ENCODE measurements around the gene ATF7. TPM values are rescaled to one million over a fixed set of nuclear protein-coding genes. Genes with fewer than 3 reads are reported as not detected.

Gene ATF7
- total and polyA plus RNA-seq, 8 donors = 48.7 to 72.5 (median 63.4) TPM

GRCh38 chr12:53461059-53461458 is 165.1 kb downstream of the ATF7 start:
- TF ChIP-seq CTCF (IDR thresholded peaks at IDR 0.05) = no peak
- H3K27ac ChIP-seq = no peak overlapping the region
- no peaks in the 10 kb centered on the region for H3K27me3 ChIP-seq
- intact Hi-C loops (cut with DNase I) = no loop called here
- H3K36me3 ChIP-seq = peaks cover 15 to 100% of the 10 kb centered on the region in 2 donors
- H3K4me1 ChIP-seq = peaks cover 0 to 18% of the 10 kb centered on the region in 2 donors
- H3K9me3 ChIP-seq = no peaks in the 10 kb centered on the region
- H3K4me3 ChIP-seq = no peak overlapping the region
- ATAC-seq (no peak), DNase-seq (no peak)

- Histone ChIP-seq H3K9me3 (no peaks in the 10 kb centered on the region), H3K4me3 (no peak overlapping the region), H3K27me3 (no peaks in the 10 kb centered on the region), H3K27ac (no peak overlapping the region), H3K36me3 (peaks cover 15 to 100% of the 10 kb centered on the region in 2 donors), H3K4me1 (peaks cover 2 to 25% of the 10 kb centered on the region in 2 donors)
- ATAC-seq = no peak
- intact Hi-C loops (cut with DNase I) = no loop called here
- TF ChIP-seq CTCF (IDR thresholded peaks at IDR 0.05) = no peak
- DNase-seq = no peak
These were observed 167.1 kb downstream of the ATF7 start for GRCh38 chr12:53459097-53459496.

Other genes starting within 250 kb of the ATF7 start
- gene SP1, start 246.2 kb downstream of the ATF7 start, total RNA-seq = 10 to 100 TPM; 69.5 to 78.0 TPM
- gene SP1, start 246.2 kb downstream of the ATF7 start, polyA plus RNA-seq (ENCODE audit: insufficient read length in 6 of 6) = 10 to 100 TPM; 74.1 to 82.0 (median 79.7) TPM
- under 1 TPM in 1 of 2 donors, not detected in 1; 0.18 TPM for gene AMHR2, start 202.5 kb downstream of the ATF7 start, total RNA-seq
- gene AMHR2, start 202.5 kb downstream of the ATF7 start, polyA plus RNA-seq (ENCODE audit: insufficient read length in 6 of 6) = 1 to 10 TPM; 1.7 to 3.7 (median 3.4) TPM
- gene PRR13, start 184.6 kb downstream of the ATF7 start, total RNA-seq = 100 to 1,000 TPM; 146 to 155 TPM
- 100 to 1,000 TPM in 4 of 6 donors, 10 to 100 TPM in 2; 82.7 to 123 (median 107) TPM for gene PRR13, start 184.6 kb downstream of the ATF7 start, polyA plus RNA-seq (ENCODE audit: insufficient read length in 6 of 6)
- gene PCBP2, start 174.3 kb downstream of the ATF7 start, total RNA-seq = 100 to 1,000 TPM; 634 to 679 TPM
- 1,000 to 10,000 TPM in 5 of 6 donors, 100 to 1,000 TPM in 1; 986 to 1,132 (median 1,062) TPM for gene PCBP2, start 174.3 kb downstream of the ATF7 start, polyA plus RNA-seq (ENCODE audit: insufficient read length in 6 of 6)
- 10 to 100 TPM; 19.9 to 24.2 TPM for gene MAP3K12, start 126.9 kb downstream of the ATF7 start, total RNA-seq
- gene MAP3K12, start 126.9 kb downstream of the ATF7 start, polyA plus RNA-seq (ENCODE audit: insufficient read length in 6 of 6) = 10 to 100 TPM; 28.7 to 38.0 (median 32.2) TPM
- gene TARBP2, start 125.1 kb downstream of the ATF7 start, total RNA-seq = 10 to 100 TPM; 35.6 to 39.9 TPM
- gene TARBP2, start 125.1 kb downstream of the ATF7 start, polyA plus RNA-seq (ENCODE audit: insufficient read length in 6 of 6) = 10 to 100 TPM; 43.5 to 58.6 (median 50.1) TPM
- gene NPFF, start 118.9 kb downstream of the ATF7 start, total RNA-seq = not detected
- 1 to 10 TPM in 2 of 6 donors, under 1 TPM in 3, not detected in 1; 0.65 to 1.1 (median 0.94) TPM for gene NPFF, start 118.9 kb downstream of the ATF7 start, polyA plus RNA-seq (ENCODE audit: insufficient read length in 6 of 6)
- gene ATP5MC2, start 49.7 kb upstream of the ATF7 start, total RNA-seq = 100 to 1,000 TPM; 247 to 263 TPM
- gene ATP5MC2, start 49.7 kb upstream of the ATF7 start, polyA plus RNA-seq (ENCODE audit: insufficient read length in 6 of 6) = 100 to 1,000 TPM; 584 to 653 (median 621) TPM
- gene CALCOCO1, start 101.1 kb upstream of the ATF7 start, total RNA-seq = 100 to 1,000 TPM in 1 of 2 donors, 10 to 100 TPM in 1; 74.8 to 186 TPM
- 100 to 1,000 TPM; 112 to 161 (median 134) TPM for gene CALCOCO1, start 101.1 kb upstream of the ATF7 start, polyA plus RNA-seq (ENCODE audit: insufficient read length in 6 of 6)
- not detected for gene CISTR, start 125.6 kb upstream of the ATF7 start, total RNA-seq
- gene CISTR, start 125.6 kb upstream of the ATF7 start, polyA plus RNA-seq (ENCODE audit: insufficient read length in 6 of 6) = not detected

Data from left lung (tissue), 10 donors.